NCI-H2171 treated with DMSO at 0.1 percent for 48 hours (cell line): ENCODE results near the gene SLC15A3.
"Not testable (repeated sequence)": the region's sequence is repeated elsewhere in the genome, so short reads cannot be mapped to it uniquely, and the experiment has no call there.

Experiments
- DNase-seq: peaks from one replicate; lab custom pipeline; 2025; lab: John Stamatoyannopoulos, UW

SLC15A3 gene

DNA sequence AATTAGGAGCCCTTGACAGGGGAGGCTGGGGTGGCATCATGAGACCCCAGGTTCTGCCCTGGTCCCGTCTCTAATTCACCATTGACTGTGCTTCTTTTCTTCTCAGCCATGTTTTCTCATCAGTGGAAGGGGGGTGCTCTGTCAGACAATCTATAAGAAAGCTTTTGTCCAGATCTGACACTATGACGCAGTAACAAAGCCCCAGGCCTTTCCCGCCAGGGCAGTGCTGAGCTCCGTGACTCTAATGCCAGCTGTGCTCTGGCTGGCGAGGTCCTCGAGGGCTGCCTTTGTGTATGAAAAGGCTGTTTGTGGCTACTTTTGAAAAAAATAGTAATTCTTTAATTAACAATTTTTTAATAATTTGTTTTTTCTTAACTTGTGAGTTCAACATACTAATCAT lies 22.8 kb upstream of the SLC15A3 start:
- DNase-seq = no peak

DNA sequence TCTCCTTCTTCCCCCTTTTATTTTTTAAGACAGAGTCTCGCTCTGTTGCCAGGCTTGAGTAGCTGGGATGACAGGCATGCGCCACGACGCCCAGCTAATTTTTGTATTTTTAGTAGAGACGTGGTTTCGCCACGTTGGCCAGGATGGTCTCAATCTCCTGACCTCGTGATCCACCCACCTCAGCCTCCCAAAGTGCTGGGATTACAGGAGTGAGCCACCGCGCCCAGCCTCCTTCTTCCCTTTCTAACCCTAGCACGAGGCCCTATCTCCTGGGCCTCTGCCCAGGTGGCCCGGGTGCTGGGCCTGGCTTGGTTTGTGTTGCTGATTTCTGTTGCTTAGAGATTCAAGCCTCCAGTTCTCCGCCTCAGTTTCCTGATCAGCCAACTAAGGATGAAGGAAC lies 22.3 kb upstream of the SLC15A3 start:
- DNase-seq = not testable (repeated sequence)

DNA sequence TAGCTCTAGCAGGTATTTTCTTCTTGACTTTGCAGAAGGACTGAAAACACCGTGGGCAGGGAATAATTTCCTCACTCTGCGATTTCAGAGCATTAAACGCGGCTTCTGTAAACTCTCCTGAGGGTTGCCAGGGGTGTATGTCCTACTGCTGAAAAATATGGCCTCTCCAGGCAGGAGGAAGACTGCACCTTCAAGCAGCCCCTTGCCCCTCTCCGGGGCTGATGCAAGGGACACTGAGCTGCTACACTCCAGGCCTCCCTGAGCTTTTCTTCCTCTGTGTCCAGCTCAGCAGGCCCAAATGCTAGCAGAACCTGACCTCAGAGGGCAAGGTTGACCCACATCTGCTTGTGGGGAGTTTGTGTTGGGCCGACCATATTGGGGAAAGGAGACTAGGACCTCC lies 21.7 kb upstream of the SLC15A3 start:
- DNase-seq = no peak

DNA sequence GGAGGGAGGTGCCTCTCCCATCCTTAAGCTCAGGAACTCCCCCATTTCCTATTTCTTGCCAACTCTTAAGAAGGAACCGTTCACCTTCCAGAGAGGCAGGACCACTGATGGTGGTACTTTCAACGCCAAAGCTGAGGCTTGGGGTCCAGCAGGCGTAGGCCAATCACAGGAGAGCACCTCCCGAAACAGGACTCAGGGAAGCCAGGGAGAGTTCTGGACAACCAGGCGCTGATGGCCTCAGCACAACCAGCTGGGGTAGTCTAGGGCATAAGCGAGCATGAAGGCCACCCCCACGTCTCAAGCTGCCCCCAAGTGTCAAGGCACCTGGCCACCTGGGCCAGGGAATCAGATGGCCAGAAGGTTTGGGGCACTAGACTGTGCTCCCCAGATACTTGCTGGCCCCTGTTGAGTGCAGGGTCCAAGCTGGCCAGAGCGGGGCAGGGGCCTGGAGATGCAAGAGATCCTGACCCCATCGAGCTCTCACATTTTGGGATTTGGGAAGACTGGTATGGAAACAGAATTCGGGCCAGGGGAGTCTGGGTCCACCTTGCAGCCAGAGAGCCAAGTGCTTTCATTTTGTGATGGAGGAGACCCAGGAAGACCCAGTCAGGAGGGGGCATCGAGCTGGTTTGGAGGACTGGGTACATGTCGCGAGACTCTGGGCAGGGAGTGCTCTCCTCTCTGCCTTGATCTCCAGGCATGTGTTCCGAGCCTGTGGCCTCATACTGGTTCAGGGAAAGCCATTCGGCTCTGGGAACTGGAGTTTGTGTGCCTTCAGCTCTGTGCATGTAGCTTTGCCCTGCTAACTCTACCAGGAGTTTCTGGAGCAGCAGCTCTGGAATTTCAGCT lies 20.4 kb upstream of the SLC15A3 start:
- no peak for DNase-seq

DNA sequence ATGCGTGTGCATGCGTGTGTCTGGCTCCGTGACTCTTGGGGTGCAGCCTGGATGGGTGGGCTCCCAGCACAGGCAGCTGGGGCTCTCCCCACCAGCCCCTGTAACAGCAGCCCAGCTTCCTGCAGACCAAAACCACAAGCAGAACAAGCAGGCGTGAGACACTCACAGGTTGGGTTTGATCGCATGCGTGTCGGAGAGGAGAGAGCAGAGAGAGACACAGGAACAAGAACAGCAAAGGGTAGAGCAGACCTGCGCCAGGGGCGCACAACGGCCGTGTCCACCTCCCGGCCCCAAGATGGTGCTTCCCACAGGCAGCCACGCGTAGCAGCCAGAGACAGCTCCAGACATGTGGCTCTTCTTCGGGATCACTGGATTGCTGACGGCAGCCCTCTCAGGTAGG lies 19.5 kb upstream of the SLC15A3 start, which contains the start of gene CD6:
CD6 (plus strand) TSS at position 161 of the 400 bp plus-strand sequence; CDS start at position 347, 186 bp downstream.
- no peak for DNase-seq

DNA sequence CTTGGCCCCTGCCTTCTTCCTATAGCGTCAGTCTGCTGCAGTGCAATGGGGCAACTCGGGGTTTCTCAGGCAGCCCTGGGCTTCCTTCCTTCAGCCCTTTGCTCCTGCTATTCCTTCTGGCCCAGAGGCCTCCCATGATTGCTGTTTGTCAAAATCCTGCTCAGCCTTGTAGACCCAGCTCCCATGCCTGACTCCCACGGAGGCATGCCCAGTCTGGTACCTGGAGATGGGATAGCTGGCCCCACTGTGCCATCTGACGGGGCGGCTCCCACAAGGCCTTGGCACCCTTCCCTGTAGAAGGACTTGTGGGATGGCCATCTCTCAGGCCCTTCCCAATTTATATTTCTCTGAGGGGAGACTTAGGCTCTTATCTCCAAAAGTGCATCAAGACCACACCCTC lies 18.9 kb upstream of the SLC15A3 start:
- no peak for DNase-seq

DNA sequence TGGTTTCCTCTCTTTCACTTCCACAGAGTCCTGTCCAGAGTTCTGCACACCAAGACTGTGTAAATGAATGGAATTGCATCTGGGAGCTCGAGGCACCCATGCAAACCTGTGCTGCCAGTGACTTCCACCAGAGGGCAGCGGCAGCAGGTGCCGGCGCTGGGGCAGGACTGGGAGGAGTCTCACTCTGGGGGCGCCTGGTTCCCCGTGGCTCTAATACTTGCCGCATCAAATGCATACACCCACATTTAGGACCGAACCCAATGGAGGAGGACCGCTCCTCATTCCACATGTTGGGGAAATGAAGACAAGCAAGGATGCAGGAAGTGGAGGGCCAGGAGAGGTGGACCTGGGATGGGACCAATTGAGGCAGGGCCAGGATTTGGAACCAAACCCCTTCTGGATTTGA lies 18.4 kb upstream of the SLC15A3 start:
- DNase-seq = peak; percentile 36

DNA sequence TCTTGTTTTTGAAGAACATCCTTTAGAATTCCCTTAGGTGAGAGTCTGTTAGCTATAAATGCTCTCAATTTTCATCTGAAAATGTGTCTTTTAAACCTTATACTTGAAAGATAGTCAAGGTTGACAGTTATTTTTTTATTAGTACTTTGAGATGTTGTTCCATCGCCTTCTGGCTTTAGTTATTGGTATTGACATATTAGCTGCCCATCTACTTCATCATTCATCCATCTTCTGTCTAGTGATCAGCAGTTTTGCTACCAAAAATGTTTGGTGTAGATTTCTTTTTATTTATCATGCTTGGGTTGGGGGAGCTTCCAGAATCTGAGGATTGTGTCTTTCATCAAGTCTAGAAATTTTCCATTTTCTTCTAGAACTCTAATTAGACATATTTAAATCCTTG lies 16.2 kb upstream of the SLC15A3 start:
- DNase-seq = peak; percentile 10

DNA sequence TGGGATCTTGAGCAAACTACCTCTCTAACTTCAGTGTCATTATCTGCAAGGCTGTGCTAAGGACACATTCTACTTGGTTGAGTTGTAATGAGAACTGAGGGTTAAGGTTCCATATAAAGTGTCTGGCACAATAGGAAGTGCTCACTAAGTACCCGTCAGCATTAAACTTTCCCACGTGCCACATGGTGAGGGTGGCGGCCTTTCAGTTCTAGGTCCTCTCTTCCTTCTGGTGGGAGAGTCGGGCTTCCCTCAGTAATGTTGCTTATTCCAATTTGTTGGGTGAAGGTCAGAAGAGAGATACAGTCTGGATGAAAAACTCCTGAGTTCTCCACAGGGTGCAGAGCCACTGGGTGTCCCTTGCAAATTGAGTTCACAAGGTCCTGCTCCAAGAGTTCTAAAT lies 14.9 kb upstream of the SLC15A3 start:
- no peak for DNase-seq

DNA sequence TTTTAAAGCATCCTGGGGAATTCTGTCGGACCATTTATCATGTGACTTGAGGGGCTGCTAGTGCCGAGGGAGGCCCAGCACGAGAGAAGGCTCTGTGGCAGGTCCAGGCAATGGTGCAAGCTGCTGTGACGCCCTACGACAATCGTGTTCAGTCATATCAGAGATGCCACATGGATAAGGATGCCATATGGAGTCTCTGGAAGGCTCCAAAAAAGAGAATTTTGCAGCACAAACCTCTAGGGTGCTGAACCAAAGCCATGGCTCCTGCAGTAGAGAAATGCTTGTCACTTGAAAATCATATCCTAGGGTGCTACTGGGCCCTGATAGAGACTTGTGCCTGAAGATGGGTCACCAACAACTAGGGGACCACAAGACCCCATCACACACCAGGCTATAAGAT lies 12.8 kb upstream of the SLC15A3 start:
- peak; percentile 75 for DNase-seq

DNA sequence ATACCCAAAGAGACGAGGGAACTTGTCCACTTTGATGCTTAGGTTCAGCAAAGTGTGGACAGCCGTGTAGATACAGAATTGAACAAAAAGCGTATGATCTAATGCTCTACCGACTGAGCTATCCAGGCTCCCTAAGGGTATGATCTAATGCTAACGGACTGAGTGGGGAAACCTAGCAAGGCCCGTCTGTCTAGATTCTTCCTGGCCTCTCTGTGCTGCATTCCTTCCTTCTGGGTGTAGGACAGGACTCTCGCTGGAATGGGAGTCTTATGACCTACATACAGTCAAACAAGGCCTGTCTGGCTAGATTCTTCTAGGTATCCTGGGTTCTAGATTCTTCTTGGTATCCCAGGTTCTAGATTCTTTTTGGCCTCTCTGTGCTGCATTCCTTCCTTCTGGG lies 8.4 kb upstream of the SLC15A3 start:
- DNase-seq = no peak

DNA sequence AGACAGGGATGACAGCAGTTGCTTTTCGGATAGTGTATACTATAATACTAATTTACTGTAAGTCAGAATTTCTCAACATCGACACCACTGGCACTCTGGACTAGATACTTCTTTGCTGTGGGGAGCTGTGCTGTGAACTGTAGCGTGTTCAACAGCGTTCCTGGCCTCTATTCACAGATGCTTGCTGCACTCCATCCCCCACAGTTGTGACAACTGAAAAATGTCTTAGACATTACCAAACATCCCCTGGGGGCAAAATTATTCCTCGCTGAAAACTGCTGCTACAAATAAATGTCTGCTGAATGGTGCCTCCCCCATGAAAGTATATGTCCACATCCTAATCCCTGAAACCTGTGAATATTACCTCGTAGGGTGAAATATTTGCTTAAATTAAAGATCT lies 7.5 kb upstream of the SLC15A3 start:
- no peak for DNase-seq

DNA sequence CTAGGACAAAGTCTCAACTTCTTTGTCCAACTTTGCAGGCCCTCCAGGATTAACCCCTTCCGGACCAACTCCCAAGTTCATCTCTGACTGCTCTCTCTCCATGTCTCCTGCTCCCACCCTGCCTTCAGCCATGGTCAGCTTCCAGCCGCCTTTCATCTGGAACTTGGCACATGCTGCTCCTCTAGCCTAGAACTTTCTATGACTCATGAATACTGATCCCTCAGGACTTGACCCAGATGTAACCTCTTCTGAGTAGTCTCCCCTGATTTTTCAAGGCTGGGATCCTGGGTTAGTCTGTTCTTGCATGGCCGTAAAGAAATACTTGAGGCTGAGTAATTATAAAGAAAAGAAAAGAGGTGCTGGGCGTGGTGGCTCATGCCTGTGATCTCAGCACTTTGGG lies 5.2 kb upstream of the SLC15A3 start:
- no peak for DNase-seq

DNA sequence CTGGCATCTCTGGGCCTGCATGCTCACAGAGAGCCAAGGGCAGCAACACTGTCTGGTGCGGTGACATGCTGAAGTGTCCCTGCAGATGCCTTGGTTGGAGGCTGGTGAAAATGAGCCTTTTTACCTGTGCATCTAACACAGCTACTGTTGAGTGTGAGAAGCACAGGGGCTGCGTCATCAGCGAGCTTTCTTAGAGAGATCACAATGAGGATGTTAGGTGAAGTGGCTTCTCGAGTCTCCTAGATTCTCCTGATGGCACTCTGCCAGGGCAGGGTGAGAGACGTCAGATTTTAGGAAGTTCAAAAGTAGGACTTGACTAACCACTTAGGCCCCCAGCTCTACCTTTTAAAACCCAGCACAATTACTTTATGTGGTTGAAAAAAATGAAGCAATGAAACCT lies 3.6 kb upstream of the SLC15A3 start:
- DNase-seq = no peak

DNA sequence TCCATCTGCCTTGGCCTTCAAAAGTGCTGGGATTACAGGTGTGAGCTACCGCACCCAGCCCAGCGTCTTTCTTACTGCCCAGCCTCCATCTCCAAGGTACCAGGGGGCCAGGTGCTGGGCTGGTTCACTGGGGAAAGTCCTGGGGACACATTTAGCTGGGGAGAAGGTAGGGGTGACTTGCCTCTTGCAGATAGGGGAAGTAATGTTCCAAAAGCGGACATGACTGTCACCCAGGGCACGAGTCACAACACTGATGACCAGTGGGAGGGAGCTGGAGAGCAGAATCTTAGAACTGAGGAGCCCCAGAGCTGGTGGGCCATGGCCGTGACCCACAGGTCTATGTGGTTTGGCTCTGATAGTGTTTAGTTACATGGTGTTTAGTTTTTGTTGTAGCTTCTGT lies 2.4 kb upstream of the SLC15A3 start:
- no peak for DNase-seq

DNA sequence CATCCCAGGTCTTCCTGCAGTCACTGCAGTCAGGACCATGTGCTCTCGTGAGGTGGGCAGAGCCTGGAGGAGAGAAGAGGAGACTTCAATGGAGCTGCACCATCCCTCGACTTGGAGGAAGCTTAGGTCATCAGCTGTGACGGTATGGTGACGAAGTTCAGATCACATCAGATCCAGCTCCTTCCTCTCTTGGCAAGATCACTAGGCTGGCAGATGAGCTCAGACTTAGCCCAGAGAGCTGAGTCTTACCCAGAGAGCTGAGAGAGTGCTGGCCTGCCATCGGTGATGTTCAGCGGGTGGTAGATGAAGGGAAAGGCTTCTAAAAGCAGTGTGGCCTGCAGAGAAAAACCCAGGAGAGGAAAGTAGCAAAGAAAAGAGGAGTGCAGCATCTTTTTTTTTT lies 1.8 kb upstream of the SLC15A3 start:
- no peak for DNase-seq

DNA sequence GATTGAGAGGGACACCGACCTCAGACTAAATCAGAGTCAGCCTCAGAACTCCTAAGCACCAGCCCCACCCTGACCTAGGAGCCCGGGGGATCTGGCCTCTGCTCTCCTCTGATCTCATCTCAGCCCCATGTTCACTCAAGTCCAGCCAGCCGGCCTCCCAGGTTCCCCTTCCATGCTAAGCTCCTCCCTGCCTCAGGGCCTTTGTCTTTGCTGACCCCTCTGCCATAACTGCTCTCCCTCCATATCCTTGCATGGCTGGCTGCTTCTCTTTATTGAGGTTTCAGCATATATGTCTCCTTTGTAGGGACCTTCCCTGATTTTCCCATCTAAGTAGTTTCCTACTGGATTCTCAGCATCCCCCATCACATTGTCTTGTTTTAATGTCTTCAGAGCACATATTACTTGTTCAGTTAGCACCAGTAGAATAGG lies 780 bp upstream of the SLC15A3 start:
- no peak for DNase-seq

DNA sequence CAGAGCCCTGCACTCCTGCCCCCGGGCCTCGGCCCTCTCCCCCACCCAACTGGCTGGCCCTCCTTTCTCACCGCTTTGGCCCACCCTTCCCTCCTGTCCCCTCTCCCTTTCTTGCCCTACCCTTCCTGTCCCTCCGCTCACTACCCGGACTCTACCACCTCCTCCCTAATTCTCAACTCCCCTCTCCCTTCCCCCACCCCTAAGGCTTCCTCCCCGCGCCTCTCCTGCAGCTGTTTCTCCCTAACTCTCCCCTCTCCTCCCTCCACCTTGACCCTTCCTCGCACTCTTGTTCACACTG lies 421 bp downstream of the SLC15A3 start:
- DNase-seq = no peak

DNA sequence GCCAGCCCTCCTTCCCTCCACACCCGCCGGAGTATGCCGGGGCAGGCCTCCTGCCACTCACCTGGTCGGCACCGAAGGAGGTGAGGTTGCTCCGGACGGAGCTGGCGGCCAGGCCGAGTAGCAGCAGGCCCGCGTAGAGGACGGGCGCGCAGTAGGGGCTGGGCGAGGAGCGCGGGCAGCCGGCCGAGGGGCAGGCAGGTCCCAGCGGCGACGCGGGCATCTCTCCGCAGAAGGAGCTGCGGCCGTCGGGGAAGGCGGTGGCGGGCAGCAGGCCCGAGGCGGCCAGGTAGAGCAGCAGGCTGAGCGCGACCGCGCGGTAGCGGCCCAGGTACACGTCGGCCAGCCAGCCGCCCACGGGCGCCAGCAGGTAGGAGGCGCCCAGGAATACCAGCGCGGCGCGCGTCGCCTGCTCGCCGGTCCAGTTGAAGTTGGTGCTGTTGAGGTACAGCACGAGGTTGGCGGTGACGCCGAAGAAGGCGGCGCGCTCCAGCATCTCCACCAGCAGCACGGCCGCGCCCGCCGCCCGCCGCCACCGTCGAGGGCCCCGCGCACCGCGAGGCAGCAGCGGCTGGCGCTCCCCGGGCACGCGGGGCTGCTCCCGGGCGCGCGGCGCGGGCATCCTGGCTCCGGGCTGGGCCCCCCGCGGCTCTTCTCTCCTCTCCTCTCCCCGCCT lies 907 bp downstream of the SLC15A3 start:
- no peak for DNase-seq

DNA sequence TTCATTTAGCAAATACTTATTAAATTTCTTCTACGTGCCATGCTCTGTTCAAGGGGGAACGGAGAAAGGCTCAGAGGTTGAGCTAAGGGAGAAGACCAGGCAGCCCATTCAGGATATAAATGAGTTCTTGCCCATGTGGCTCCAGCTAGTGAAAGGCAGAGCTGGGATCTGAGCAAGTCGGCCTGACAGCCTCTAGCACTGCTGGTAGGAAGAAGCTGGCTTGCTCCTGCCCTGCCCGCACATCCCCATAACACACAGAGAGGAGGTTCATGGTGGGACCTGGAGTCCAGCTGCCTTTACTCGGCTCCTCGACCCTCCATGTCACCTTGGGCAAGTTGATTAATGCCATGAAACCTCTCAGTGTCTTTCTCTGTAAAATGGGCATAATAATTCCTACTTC lies 2.0 kb downstream of the SLC15A3 start:
- no peak for DNase-seq

DNA sequence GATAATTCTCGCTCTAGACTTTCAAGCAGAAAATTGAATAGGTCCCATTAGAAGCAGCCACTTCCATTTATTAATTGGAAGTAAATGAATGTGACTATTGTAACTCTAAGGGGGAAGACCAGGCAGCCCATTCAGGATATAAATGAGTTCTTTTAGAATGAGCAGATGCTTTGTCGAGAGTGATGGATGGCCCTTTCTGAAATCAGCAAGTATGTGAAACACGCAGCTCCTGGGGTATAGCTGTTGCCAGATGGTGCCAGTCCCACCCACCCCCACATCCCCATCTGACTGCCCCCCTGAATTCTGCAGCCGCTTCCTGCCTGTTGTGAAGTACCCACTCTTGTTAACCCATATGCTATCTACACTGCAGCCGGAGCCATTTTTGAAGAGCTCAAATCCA lies 3.7 kb downstream of the SLC15A3 start:
- peak; percentile 93 for DNase-seq

DNA sequence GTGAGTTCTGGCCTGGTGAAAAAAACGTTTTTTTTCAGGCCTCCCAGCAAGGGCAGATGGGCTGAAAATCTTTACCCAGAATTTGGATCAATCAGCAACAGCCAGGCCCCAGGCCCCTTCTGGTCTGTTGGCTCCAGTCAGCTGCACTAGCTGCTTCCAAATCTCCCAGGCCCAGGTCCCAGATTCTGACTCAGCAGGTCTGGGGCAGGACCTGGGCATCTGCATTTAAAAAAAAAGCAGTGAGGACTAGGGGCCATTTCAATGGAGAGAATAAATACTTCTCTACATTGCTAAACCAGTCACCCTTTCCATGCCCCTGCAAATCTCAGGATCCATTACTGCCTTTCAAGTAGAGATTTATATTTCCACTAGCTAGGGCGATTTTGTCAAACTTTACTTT lies 4.3 kb downstream of the SLC15A3 start:
- peak; percentile 62 for DNase-seq

DNA sequence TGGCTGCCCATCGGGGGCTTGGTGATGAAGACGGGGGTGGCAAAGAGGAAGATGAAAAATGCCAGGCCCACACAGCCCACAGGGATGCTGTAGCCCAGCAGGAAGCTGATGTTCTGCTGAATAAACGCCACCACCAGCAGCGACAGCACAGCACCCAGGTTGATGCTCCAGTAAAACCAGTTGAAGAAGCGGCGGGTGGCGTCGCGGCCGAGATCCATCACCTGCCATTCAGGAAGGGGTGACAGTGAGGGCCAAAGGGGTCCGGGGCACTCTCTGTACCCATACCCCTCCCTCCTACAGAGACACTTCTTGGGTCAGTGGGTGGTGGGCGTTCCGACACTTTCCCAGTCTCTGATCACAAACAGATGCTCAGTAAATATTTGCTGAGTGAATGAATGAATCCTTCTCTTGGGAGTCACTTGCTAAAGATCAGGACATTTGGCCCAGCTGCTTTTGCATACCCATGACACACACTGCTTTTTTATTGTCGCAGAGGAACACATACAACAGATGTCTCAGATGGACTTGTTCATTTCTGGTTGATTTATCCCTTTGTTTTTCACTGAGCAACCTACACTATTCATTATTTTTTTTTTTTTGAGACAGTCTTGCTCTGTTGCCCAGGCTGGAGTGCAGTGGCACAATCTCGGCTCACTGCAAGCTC lies 5.2 kb downstream of the SLC15A3 start:
- peak; percentile 94 for DNase-seq
